Omental fat pad (tissue), 4 donors: ENCODE results near the gene ANKRD33B. TPM values are rescaled to one million over a fixed set of nuclear protein-coding genes. Genes with fewer than 3 reads are reported as not detected.

Experiments
- ATAC-seq: fragments of 150-250 bp; one replicate; pipeline ENCODE4 v1.9.1; 2016; ENCODE audit warnings: mild to moderate bottlenecking, moderate library complexity; ENCODE audit not compliant: low FRiP score
- DNase-seq: peaks from one replicate; pipeline ENCODE4 v3.0.0-alpha.2; 2019; ENCODE audit warnings: low spot score
- CTCF ChIP-seq, 3 donors: fragments of 450-650 bp; IDR thresholded peaks; one replicate each; pipeline ENCODE4 v1.5.1; 2016 to 2017; ENCODE audit warnings: antibody characterized with exemption in 3 of 3, mild to moderate bottlenecking in 3 of 3, moderate library complexity in 2 of 3
- total RNA-seq, 4 donors: library from RNA; depleted of rRNA; stranded (reverse); fragments of >200 nt; gene quantifications; one replicate each; pipeline ENCODE4 v1.1.0, GENCODE V29; 2016

ANKRD33B gene
- total RNA-seq, 4 donors from 2014 or later = 6.2 to 25.5 (median 8.1) TPM

DNA sequence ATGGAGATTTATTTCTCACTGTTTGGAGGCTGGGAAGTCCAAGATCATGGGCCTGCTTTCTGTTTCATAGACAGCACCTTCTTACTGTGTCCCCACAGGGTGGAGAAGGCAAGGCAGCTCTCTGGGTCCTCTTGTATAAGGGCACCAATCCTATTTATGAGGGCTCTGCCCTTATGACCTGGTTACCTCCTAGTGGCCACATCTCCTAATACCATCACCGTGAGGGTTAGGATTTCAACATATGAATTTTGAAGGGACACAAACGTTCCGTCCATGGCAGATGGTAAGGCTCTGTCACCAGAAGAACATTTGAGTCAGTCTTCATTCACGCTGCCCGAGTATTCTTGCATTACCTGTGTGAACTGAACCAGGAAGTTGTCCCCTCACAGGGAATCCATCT lies 48.4 kb downstream of the ANKRD33B start:
- DNase-seq = no peak
- TF ChIP-seq CTCF (IDR thresholded peaks at IDR 0.05) = no peak
- ATAC-seq = no peak

DNA sequence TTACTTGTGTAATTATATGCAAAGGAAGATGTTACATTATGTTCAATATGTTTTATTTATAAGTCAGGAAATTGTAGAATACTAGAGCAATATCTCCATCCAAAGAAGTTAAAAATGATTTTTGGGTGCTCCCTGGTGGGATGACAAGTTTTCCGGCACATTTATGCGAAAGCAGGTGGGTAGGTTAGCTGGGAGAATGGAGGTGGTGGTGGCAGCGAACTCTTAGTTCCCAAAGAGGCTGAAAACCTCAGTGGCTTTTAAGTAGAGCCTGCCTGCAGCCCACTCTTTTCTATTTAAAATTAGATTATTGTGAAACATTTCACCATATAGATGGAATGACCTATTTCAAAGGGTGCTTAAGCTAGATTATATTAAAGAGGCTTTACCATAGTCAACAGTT lies 51.8 kb downstream of the ANKRD33B start:
- TF ChIP-seq CTCF (IDR thresholded peaks at IDR 0.05) = no peak
- DNase-seq (no peak), ATAC-seq (no peak)

DNA sequence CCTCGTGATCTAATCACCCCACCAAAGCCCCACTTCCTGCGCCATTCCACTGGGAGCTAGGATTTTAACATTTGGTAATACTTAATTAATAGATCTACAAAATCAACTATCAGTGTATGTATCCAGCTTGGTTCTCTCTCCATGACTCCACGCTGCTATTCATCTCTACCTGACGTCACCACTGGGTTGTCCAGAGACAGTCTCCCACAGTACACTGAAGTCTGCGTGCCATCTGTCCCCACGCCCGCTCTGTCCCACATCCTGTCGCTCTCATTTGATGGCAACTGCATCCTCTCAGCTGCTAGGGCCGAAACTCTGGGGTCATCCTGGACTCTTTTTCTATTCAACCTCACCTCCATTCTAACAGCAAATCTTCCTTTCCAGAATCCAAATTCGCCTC lies 53.2 kb downstream of the ANKRD33B start:
- ATAC-seq (no peak), DNase-seq (no peak)
- no peak for TF ChIP-seq CTCF (IDR thresholded peaks at IDR 0.05)

- no peak for TF ChIP-seq CTCF (IDR thresholded peaks at IDR 0.05)
- ATAC-seq = no peak
- no peak for DNase-seq
These were observed 54.4 kb downstream of the ANKRD33B start for GRCh38 chr5:10618311-10618710.

GRCh38 chr5:10619649-10620048 lies 55.8 kb downstream of the ANKRD33B start:
- ATAC-seq = no peak
- no peak for TF ChIP-seq CTCF (IDR thresholded peaks at IDR 0.05)
- no peak for DNase-seq

- TF ChIP-seq CTCF (IDR thresholded peaks at IDR 0.05) = no peak
- no peak for DNase-seq
- ATAC-seq = no peak
These were observed 56.5 kb downstream of the ANKRD33B start for GRCh38 chr5:10620346-10620745.

GRCh38 chr5:10621832-10622231 lies 58.0 kb downstream of the ANKRD33B start:
- TF ChIP-seq CTCF (IDR thresholded peaks at IDR 0.05) = no peak
- DNase-seq (no peak), ATAC-seq (no peak)
